Embryonic facial prominence (tissue), 1 donor: ENCODE measurements around the gene FCGR3B.
"Not testable (repeated sequence)": the region's sequence is repeated elsewhere in the genome, so short reads cannot be mapped to it uniquely, and the experiment has no call there.

Source experiments
- DNase-seq: peaks from one replicate; pipeline ENCODE4 v3.0.0-alpha.2; 2016; ENCODE audit errors: extremely low spot score

The FCGR3B gene

GRCh38 chr1:161605762-161606540, 25.0 kb downstream of the FCGR3B start:
- not testable (repeated sequence) for DNase-seq

- DNase-seq, result not testable (repeated sequence)
These were observed 26.0 kb downstream of the FCGR3B start for GRCh38 chr1:161605024-161605423.

- DNase-seq, result not testable (repeated sequence)
These were observed 33.9 kb downstream of the FCGR3B start for GRCh38 chr1:161597077-161597476.

GRCh38 chr1:161595583-161595982, 35.4 kb downstream of the FCGR3B start:
- DNase-seq, result not testable (repeated sequence)

GRCh38 chr1:161595173-161595572, 35.8 kb downstream of the FCGR3B start:
- not testable (repeated sequence) for DNase-seq

GRCh38 chr1:161594269-161594984, 36.5 kb downstream of the FCGR3B start:
- DNase-seq, result not testable (repeated sequence)

- not testable (repeated sequence) for DNase-seq
These were observed 37.8 kb downstream of the FCGR3B start for GRCh38 chr1:161593092-161593755.

- not testable (repeated sequence) for DNase-seq
These were observed 38.4 kb downstream of the FCGR3B start for GRCh38 chr1:161592586-161592985.

- DNase-seq, result not testable (repeated sequence)
These were observed 41.1 kb downstream of the FCGR3B start for GRCh38 chr1:161589920-161590319.

- not testable (repeated sequence) for DNase-seq
These were observed 41.6 kb downstream of the FCGR3B start for GRCh38 chr1:161589365-161589764.

GRCh38 chr1:161588596-161588995, 42.4 kb downstream of the FCGR3B start:
- not testable (repeated sequence) for DNase-seq

GRCh38 chr1:161582882-161583281, 48.1 kb downstream of the FCGR3B start:
- DNase-seq, result not testable (repeated sequence)

- DNase-seq, result not testable (repeated sequence)
These were observed 50.0 kb downstream of the FCGR3B start for GRCh38 chr1:161580879-161581537.

GRCh38 chr1:161579856-161580507, 51.0 kb downstream of the FCGR3B start:
- not testable (repeated sequence) for DNase-seq

GRCh38 chr1:161576676-161577075, 54.3 kb downstream of the FCGR3B start:
- DNase-seq, result not testable (repeated sequence)
